GM19023 (cell line): ENCODE measurements around the gene KLHL3.

ENCODE experiments used
- ATAC-seq: cut with Tn5 transposase; IDR thresholded peaks from one replicate; pipeline ENCODE4 v1.9.1; 2021; ENCODE audit warnings: mild to moderate bottlenecking, moderate library complexity; ENCODE audit not compliant: unreplicated experiment

The KLHL3 gene

DNA sequence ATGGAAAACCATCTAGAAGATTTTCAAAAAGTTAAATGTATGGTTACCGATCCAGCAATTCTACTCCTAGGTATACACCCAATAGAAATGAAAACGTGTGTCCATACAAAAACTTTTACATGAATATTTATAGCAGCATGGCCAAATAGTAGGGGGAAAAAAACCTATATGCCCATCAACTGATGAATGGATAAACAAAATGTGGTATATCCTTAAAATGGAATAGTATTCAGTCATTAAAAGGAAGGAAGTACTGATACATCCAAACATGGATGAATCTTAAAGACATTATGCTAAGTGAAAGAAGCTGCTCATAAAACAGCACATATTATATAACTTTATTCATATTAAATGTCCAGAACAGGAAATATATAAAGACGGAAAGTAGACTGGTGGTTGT, 143.6 kb downstream of the KLHL3 start:
- ATAC-seq, result no peak

DNA sequence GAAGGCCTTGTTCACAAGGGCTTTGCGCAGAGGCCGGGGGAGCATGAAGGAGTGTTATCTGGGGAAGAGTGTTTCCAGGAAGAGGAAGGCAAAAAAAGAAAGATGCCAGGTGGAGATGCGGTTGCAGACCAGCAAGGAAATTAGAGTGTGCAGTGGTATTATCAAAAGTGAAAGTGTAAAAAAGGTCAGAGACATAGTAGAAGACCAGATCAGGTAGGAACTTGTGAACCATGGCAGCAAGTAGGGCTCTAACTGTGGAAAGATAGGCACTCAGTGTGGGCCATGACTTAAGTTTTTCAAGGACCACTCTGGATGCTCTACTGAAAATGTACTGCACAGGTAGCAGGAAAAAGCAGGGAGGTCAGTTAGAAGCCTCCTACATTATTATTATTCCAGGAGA, 146.7 kb downstream of the KLHL3 start:
- ATAC-seq, result no peak

DNA sequence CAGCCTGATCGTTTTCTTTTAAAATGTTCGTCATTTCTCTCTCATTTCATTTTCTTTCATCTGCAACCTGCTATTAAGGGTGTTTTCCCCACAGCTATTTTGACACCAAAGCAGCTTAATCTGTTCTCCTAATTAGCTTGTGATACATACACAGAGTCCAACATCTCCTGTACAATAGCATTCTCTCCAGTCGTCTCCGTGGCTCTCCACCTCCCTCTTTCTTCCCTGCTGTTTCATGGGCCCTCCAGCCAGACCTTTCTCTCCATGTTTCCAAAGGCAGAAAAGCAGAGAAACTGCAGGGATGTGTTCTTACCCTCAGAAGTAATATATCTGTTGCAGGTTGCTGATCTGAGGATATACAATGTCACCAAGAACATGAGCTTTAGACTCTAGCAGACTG, 148.0 kb downstream of the KLHL3 start:
- ATAC-seq, result no peak

DNA sequence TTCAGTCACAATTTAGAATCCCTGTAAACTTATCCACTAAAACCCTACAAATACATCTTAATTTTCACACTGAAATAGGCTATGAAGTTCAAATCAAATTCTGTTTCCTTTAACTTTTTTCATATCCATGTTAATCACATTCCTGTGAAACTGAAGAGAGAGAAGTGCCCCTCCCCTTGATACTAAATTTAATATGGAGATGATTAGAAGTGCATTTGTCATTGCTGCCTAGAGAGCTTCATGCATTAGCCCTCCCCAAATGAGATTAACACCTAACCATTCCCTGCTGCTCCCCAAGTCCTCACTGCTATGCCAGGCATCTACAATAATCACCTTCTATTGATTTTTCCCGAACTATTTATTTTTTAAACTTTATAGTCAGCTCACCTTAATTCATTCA, 151.6 kb downstream of the KLHL3 start:
- no peak for ATAC-seq

DNA sequence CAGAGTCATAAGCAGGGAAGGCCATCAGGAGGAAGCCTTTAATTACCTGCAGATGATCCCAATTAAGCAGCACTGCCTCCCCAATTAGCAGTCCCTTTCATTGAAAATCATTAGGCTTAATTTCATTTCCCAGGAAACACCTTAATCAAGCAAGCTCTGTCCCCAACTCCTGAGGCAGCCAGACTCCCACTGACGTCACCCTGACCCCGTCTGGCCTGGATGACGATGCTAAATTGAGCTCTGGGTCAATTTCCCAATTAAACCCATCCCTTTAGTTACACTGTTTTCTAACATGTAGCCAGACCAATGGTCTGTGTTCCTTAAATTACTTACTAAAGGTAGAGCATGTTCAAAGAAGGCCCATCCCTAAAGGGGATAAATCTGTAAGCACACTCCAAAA, 152.8 kb downstream of the KLHL3 start:
- ATAC-seq, result no peak

DNA sequence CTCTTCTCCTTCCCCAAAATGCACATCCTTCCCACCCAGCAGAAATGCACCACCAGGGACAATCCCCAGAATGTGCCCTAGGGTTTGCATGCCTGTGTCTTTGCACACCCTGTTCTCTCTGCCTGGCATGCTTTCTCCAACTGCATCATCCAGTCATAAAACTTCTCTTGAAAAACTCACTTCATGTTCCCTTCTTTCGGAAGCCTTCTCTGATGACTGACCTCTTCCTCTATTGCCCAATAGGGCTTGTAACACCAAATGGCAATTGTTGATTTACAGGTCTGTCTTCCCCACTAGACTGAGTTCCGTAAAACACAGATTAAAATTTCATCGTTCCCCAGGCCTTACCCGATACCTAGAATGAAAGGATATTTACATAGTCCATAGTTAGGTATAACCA, 153.7 kb downstream of the KLHL3 start:
- ATAC-seq, result no peak

DNA sequence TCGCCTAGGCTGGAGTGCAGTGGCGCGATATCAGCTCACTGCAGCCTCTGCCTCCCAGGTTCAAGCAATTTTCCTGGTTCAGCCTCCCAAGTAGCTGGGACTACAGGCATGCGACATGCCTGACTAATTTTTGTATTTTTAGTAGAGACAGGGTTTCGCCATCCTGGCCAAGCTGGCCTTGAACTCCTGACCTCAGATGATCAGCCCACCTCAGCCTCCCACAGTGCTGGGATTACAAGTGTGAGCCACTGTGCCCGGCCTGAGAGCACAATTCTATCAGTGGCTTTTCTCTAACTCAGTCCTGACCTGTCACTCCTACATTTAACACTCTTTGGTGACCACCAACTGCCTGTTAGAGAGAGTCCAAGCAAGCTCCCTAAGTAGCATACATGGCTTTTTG, 154.1 kb downstream of the KLHL3 start:
- ATAC-seq, result no peak

DNA sequence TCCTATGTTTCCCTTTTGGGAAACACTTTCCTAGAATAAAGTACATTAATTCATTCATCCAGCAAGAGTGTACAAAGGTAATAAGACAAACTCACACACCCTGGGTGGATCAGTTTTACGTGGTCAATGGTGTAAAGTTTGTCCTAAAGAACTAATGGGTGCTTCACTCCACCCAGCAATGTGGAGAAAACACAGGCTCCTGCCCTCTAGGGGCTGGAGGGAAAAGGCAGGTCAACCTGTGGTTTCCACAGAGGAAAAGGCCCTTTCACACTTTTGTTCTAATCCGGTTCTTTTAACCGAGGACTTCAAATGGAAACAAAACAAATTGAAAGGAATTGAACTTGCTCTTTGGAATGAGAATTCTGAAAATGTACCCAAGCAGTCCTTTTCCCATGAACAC, 155.9 kb downstream of the KLHL3 start:
- no peak for ATAC-seq

DNA sequence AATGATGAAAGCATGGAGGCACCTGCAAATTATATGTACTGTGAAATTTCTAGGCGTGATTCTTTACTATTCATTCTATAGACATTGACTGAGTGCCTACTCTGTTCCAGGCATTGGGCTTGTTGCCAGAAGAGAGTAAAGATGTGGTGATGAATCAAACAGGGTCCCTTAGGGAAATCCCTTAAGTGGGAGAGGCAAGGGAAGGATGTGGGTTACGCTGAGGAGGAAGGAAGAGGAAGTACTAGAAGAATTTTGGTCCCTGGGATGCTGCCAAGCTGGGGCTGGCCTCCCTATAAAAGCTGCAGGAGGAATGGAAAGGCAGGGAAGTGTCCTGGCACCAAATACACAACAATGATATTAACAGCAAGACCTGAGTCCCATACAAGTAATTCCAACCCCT, 160.0 kb downstream of the KLHL3 start:
- no peak for ATAC-seq

DNA sequence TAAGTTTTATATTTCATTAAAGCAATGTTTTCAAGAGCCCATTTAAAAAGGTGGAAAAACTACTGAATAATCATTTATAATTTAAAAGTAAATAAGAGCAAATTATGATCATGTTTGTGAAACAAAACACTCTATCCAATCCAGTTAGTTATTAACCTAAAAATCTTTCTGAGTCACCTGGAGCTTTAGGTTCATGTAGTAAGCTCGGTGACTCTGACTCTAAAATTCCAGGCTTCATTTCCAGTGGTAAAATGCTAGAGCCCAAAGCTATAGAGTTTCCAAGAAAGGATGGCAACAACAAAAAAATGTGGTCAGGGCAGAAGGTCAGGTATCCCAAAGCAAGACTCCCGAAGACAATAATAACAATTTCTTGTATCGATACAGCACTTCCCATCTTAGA, 160.7 kb downstream of the KLHL3 start:
- ATAC-seq, result no peak

DNA sequence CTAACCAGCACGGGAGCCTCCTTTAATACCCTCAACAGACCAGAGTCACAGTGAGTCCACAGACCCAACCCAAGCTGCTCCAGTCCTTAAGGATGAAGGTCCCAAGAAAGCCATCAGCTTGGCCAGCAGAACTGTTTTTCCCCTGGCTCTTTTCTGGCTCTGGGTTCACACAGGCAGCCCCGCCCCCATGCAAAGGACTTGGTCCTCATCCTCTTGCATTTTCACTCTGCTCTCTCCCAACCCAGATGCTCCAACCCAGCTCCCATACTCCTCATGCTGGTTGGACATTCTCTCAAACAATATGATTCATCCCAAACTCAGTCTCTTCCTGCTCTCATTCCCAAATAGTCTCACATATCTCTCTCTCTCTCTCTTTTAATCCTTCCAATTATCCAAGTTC, 162.5 kb downstream of the KLHL3 start:
- ATAC-seq, result no peak

DNA sequence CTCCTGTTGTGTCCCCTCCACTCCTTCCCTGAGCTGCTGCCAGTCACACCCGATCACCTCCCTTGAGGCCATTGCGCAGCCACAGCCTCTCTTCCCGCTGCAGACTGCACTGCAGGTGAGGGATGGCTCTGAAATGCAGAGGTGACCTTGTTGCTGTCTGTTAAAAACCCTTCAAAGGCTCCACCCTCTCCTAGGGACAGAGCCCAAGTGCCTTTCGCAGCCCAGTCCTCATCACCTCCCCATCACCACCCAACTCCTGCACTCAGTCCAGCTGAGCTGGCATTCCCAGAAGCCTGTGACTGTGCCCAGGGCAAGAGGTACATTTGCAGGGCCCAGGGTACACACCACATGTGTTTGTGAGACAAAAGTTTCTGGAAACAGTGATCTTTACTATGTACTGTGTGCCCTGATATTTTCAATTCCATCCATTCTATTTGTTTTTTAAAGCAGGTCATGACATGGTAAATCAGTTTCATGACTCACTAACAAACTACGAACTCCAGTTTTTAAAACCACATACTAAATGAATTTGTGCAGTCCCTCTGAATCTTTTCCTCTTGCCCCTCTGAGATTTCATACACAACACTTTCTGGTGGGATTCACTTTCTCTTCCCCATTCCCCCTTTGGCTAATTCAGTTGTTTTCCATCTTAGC, 163.7 kb downstream of the KLHL3 start:
- no peak for ATAC-seq

DNA sequence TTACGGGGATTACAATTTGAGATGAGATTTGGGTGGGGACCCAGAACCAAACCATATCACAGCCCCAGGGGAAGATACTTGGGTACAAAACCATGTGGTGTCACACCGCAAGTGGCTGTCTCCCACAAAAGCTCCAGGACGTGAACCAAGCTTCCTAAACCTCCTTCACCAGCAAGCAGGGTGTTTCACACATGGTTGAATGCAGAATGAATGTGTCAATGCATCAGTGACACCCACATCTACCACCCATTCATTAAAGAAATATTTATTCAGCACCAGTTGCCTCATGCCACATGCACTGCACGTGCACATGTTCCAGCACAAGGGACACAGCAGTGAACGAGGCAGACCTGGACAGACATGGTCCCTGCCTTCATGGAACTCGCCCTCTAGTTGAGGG, 165.8 kb downstream of the KLHL3 start:
- no peak for ATAC-seq
